Measurements from ENCODE around the gene TUNAR.

Gene TUNAR

GRCh38 chr14:95876761-95877538 is at the start of gene TUNAR:
TUNAR (plus strand) TSS chr14:95876832.
- no peak for TF ChIP-seq CTCF (IDR thresholded peaks at IDR 0.05)
- H3K4me3 Mint-ChIP-seq, result peak within 1 kb of the TSS; percentile 80
- H3K27ac Mint-ChIP-seq, result no peak within 1 kb of the TSS
- H3K9me3 Mint-ChIP-seq, result no peaks in the 10 kb centered on the region
- H3K36me3 Mint-ChIP-seq (ENCODE audit: low read depth), result no peaks in the 10 kb centered on the region
- H3K4me1 Mint-ChIP-seq, result peaks cover 5% of the 10 kb centered on the region
- DNase-seq, result peak; percentile 54
- peaks cover 79% of the 10 kb centered on the region for H3K27me3 Mint-ChIP-seq (ENCODE audit: low read depth, poor library complexity)

- Mint-ChIP-seq H3K27ac (no peak overlapping the region), H3K4me1 (peaks cover 35% of the 10 kb centered on the region), H3K9me3 (peaks cover 3% of the 10 kb centered on the region), H3K4me3 (peak overlapping the region; percentile 31), H3K36me3 (ENCODE audit: low read depth) (no peaks in the 10 kb centered on the region), H3K27me3 (ENCODE audit: low read depth, poor library complexity) (no peaks in the 10 kb centered on the region)
- no peak for TF ChIP-seq CTCF (IDR thresholded peaks at IDR 0.05)
- no peak for DNase-seq
Measured at GRCh38 chr14:95828649-95829265, 47.9 kb upstream of the TUNAR start.

- H3K9me3 Mint-ChIP-seq, result peaks cover 3% of the 10 kb centered on the region
- TF ChIP-seq CTCF (IDR thresholded peaks at IDR 0.05), result no peak
- H3K4me1 Mint-ChIP-seq, result peaks cover 41% of the 10 kb centered on the region
- H3K27me3 Mint-ChIP-seq (ENCODE audit: low read depth, poor library complexity), result no peaks in the 10 kb centered on the region
- H3K27ac Mint-ChIP-seq, result no peak overlapping the region
- no peak for DNase-seq
- H3K4me3 Mint-ChIP-seq, result peak overlapping the region; percentile 31
- no peaks in the 10 kb centered on the region for H3K36me3 Mint-ChIP-seq (ENCODE audit: low read depth)
Measured at GRCh38 chr14:95829321-95829720, 47.3 kb upstream of the TUNAR start.

DNA sequence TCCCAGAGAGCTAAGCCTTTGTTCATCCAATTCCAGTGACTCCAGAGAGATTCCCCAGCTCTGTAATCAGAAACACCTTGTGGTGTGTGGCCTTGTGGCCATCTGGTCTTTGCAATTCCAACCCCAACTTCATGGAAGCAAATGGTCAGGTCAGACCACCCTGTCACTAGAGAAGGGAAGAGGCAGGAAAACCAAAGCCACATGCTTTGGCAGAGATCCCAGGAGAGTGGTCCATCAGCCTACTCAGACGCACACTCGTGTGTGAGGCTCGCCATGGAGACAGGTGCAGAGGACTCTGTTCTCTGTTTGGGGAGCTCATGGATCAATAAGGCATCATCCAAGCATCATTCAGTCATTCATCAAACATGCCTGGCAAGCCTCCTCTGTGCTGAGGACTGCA is 46.2 kb upstream of the TUNAR start:
- DNase-seq, result no peak

DNA sequence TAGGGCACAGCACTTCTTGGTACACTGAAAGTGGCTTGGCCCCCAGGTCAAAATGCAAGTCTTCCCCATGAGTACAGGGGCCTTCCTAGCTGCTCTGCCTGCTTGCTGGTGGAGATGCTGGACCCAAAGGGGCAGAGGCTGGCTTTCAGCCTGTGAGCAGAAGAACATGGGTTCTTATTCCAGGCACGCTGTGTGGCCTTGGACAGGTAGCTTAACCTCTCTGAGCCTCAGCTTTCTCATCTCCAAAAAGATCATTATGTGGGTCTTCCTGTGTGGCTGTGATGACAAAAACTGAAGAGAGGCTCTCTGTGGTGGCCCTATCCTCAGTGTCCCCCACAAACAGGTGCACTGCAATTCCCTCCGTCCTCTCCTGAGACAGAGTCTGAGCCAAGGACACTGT is 45.6 kb upstream of the TUNAR start:
- TF ChIP-seq CTCF (IDR thresholded peaks at IDR 0.05), result no peak
- Mint-ChIP-seq H3K4me1 (peaks cover 54% of the 10 kb centered on the region), H3K27ac (peak overlapping the region; percentile 57), H3K27me3 (ENCODE audit: low read depth, poor library complexity) (no peaks in the 10 kb centered on the region), H3K4me3 (no peak overlapping the region), H3K9me3 (peaks cover 3% of the 10 kb centered on the region), H3K36me3 (ENCODE audit: low read depth) (no peaks in the 10 kb centered on the region)
- no peak for DNase-seq

More for the DNA sequence above, 46.2 kb upstream of the TUNAR start:
- Mint-ChIP-seq H3K27me3 (ENCODE audit: low read depth, poor library complexity) (no peaks in the 10 kb centered on the region), H3K4me1 (peaks cover 51% of the 10 kb centered on the region), H3K27ac (no peak overlapping the region), H3K9me3 (peaks cover 3% of the 10 kb centered on the region), H3K4me3 (no peak overlapping the region), H3K36me3 (ENCODE audit: low read depth) (no peaks in the 10 kb centered on the region)
- no peak for TF ChIP-seq CTCF (IDR thresholded peaks at IDR 0.05)
